ENCODE results near the gene RRP36. TPM values are rescaled to one million over a fixed set of nuclear protein-coding genes. Genes with fewer than 3 reads are reported as not detected.
A peak's percentile ranks its signal among the peaks of the same experiment; 100 is the strongest.

RRP36 gene, protein sequence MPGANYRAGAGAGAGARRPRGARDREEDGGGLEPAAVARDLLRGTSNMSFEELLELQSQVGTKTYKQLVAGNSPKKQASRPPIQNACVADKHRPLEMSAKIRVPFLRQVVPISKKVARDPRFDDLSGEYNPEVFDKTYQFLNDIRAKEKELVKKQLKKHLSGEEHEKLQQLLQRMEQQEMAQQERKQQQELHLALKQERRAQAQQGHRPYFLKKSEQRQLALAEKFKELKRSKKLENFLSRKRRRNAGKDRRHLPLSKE
- total RNA-seq, result 22.9 TPM
- long read RNA-seq, transcript RRP36-201 (7 exons, 1,159 nt), result major isoform, 18 of 22 reads
- long read RNA-seq, partial matches to known transcripts, result 2 of 22 reads
- long read RNA-seq, other reads (novel, unspliced or antisense), result 2 of 22 reads

- DNase-seq (peak; percentile 92), ATAC-seq (ENCODE audit: poor library complexity) (peak; percentile 84)
- intact Hi-C loops (cut with DNase I), result loop anchor here (5.0 kb wide), 1 partner anchor 36 kb away; the partner anchor contains the start of genes KLC4 and MRPL2
Observed at GRCh38 chr6:43021270-43022047, at the start of gene RRP36. Gene RRP36, plus strand, starts transcription at chr6:43021623. Its CDS starts 32 bp downstream, at chr6:43021655.

DNA sequence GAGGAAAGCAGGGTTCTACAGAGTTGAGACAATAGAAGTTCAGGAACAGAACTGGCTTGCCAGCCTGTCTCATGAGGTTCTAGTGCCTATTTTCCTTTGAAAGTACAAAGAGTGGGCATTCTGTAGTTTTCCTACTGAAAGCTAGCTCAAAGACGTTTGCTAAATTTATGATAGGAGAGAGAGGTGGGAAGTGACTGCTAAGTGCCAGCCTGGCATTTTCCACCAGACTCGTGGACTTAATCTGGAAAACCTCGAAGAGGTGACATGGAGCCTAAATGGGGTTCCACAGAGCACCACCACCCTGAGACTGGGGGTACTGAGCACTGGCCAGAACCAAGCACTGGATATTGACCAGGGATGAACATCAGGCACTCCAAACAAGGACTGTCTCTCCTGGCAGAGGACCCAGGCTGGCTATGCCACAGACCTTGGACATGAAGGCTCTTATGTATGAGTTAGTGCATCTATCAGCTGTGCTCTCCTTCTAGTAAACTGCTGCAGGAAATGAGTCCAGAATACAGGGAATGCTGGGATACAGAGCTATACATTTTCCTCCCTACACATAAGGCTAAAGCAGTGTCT is 49.6 kb upstream of the RRP36 start:
- no peak for DNase-seq
- no peak for ATAC-seq (ENCODE audit: poor library complexity)
- intact Hi-C loops (cut with DNase I), result loop anchor here (10.0 kb wide), 1 partner anchor 67 kb away; no protein-coding TSS in a partner anchor

- ATAC-seq (ENCODE audit: poor library complexity) (no peak), DNase-seq (no peak)
- intact Hi-C loops (cut with DNase I), result loop anchor here (10.0 kb wide), 1 partner anchor 69 kb away; no protein-coding TSS in a partner anchor
Observed at GRCh38 chr6:42973926-42974325, 47.5 kb upstream of the RRP36 start.

DNA sequence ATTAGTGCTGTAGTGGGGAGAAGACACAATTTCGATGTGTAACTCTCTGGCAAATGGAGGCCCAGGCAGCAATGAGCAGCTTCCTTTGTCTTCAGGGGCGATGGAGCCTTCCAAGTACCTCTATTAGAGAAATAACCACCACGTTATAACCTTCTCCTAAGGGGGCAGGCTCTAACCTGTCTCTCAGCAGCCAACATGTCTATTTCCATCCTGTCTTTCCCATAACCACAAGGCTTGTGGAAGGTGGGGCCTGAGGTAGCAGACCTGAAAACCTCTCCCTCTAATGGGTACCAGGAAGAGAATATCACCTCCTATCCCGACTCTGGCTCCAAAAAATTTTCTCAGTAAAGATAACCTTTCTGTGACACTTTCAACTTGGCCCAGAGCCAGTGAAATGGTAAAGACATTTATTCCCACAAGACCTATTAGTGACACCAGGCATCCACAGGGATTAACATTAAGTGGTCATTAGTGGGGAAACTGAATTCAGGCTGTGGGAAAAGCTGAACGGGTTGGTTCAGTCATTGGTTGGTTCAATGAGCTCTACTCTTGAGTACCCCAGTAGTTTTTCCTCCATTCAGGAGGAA is 46.4 kb upstream of the RRP36 start:
- intact Hi-C loops (cut with DNase I), result loop anchor here (10.0 kb wide), 1 partner anchor 70 kb away; no protein-coding TSS in a partner anchor
- ATAC-seq (ENCODE audit: poor library complexity) (no peak), DNase-seq (no peak)

DNA sequence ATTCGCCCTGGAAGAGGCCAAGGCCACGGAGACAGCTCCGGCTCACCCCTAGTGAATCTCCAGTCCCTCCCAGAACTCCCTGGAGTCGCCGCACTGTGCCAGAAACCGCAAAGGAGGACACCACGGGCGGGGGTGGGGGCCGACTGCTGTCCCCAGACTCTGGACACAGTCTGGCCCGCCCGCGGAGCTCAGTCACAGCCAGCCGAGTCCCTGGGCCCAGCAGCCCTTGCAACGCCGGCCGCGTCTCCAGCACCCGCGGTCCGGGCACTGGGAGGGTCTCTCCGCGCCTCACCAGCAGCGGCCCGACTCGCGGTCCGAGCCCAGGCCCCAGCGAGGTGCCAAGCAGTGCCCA is 43.0 kb upstream of the RRP36 start:
- ATAC-seq (ENCODE audit: poor library complexity) (peak; percentile 15), DNase-seq (peak; percentile 55)

DNA sequence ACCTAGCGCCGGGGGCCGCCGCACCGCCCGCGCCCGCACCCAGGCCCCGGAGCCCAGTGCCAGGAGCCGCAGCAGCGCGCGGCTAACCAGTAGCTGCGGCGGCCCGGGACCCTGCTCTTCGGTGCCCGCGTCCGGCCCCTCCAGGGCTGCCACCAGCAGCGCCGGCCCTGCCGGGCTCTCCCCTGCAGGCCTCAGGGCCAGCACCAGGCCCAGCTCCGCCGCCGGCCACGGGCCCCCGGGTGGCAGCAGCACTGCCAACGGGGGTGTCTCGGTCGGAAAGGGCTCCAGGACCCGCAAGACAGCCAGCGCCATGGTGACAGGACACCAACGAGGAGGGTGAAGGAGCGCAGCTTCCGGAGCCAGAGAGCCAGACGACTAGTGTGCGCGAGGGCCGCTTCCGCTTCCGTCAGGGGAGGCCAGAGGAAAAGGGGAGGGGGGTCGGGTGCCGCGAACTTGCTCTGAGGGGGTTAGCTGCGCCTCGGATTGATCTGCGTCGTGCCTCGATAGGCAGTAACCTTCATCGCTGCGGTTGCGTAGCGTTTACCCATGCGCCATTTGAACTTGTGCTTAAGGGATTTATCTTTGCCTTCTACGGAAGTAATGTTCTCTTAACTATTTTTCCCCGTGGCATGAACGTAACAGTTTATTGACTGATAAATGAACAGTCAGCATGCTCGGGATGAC is 42.4 kb upstream of the RRP36 start, which contains the start of gene PEX6:
TSS of gene PEX6 (minus strand) at position 343 of the 684 bp plus-strand sequence. CDS start at position 312, 31 bp downstream.
- intact Hi-C loops (cut with DNase I), result loop anchor here (10.0 kb wide), 1 partner anchor 74 kb away; no protein-coding TSS in a partner anchor
- DNase-seq (peak; percentile 96), ATAC-seq (ENCODE audit: poor library complexity) (peak; percentile 96)

More for the DNA sequence above, 43.0 kb upstream of the RRP36 start:
- intact Hi-C loops (cut with DNase I), result loop anchor here (10.0 kb wide), 1 partner anchor 74 kb away; no protein-coding TSS in a partner anchor

DNA sequence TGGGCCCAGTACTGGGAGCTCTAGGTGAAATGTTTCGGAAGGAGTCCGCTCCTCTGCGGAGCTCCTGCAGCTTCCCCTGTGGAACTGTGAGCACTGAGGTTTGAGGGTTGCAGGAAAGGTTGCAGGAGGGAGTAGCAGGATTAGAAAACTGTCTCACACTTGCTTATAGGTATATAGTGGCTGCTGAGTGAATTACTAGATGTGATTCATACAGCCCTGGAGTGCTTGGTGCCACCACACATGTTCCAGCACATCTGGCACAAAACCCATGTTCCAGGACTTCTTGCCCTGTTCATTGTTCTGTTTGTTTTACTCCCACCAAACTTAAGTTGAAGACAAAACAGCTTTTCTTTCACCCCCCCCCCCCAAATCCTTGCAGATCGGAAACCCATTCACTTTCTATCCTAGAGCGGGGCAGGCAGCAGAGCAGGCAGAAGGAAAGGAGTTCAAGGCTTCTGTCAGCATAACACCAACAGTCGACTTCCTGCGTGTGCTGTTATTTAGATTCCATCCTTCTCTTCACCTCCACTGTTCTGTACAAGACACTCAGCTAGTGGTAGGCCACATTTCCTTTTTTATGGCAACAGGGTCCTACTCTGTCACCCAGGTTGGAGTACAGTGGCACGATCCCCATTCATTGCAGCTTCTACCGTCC is 41.8 kb upstream of the RRP36 start:
- ATAC-seq (ENCODE audit: poor library complexity), result peak; percentile 5
- peak; percentile 13 for DNase-seq
- intact Hi-C loops (cut with DNase I), result loop anchor here (10.0 kb wide), 1 partner anchor 75 kb away; no protein-coding TSS in a partner anchor

- intact Hi-C loops (cut with DNase I), result no loop called here
- peak; percentile 28 for DNase-seq
Observed at GRCh38 chr6:42981836-42982235, 39.6 kb upstream of the RRP36 start.

DNA sequence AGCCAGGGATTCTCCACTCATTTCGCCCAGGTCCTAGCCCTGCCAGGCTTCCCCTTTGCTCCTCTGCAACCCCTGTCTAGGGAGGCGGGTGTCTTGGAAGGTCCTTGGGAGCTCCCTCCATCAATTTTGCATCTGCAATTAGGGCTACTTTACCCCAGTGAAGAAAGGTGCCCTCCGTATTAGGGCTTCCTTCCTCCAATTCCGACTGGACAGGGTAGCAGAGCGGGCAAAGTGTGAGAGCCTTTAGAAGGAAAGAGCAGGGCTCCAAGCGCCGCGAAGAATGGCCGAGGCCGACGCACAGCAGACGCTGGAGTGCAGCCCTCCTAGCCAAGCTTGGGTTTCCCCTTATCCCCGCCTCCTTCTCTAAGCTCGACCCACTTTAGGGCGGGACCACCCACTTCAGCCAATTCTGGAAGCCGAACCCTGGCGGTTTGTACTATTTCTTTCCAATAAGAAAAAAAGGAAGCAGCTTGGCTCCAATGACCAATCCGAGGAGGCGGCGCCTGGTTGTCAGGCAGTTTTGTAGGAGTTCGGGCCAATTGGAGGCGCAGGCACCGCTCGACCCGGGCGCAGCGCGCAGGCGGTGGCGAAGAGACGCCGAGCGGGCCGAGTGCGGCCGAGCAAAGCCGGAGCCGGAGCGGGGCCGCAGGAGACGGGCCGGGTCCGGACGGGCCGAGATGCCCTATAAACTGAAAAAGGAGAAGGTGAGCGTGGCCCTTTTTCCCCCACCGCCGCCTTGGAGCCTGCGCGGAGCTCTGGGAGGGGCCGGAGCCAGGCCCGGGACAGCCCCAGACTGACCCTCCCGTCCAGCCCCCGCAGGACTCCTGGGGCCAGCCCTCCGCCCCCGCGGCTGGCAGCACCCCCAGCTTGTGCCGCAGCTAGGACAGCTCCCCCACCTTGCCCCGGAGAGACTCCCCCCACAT is 37.2 kb upstream of the RRP36 start, which contains the start of gene PPP2R5D:
TSS of gene PPP2R5D (plus strand) at position 570 of the 923 bp plus-strand sequence. CDS start at position 678, 108 bp downstream.
- DNase-seq, result peak; percentile 98
- intact Hi-C loops (cut with DNase I), result loop anchor here (2.0 kb wide), 1 partner anchor 29 kb away; the partner anchor contains the start of gene MEA1
- peak; percentile 96 for ATAC-seq (ENCODE audit: poor library complexity)

More at GRCh38 chr6:42981836-42982235, 39.6 kb upstream of the RRP36 start:
- no peak for ATAC-seq (ENCODE audit: poor library complexity)

GRCh38 chr6:42984924-42985475 is 36.4 kb upstream of the RRP36 start:
- intact Hi-C loops (cut with DNase I), result loop anchor here (2.0 kb wide), 1 partner anchor 28 kb away; the partner anchor contains the start of gene MEA1
- DNase-seq, result no peak
- ATAC-seq (ENCODE audit: poor library complexity), result peak; percentile 6

DNA sequence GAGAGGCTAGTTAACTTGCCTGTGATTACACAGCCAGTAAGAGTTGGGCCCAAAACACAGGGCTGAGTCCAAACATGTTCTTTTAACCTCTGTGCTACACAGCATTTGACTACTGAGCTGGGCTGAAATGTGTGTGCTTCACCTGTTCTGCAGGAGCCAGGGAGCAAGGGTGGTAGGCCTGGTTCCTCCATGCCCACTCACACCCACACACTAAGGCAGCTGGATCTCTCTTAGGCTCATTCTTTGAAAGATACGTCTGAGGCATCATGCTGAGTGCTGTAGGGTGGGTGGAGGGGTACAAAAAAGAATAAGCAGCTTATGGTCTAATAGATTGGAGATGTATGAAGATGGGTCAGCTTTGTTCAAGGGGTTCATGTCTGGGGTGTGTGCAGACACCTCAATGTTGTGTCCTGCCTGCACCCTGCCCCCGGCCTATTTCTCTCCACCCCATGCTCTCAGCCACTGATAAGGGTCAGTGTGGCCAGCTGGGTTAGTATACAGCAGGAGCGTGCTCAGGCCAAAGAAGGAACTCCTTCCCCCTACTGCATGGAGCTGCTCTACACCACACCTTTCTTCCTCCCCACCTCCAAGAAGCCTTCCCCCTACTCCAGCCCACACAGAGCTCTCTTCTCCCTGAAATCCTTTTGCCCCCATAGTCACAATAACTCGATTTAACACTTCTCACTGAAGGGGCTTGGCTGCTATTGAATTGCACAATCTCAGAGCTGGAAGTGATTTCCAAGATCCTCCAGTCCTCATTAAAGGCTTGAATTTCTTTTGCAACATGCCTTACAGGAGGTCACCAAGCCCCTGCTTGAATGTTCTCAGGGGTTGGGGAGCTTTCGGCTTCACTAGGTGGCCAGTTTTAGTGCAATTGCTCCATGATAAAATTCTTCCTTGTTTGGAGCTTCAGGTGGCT is 33.6 kb upstream of the RRP36 start:
- ATAC-seq (ENCODE audit: poor library complexity), result no peak
- intact Hi-C loops (cut with DNase I), result no loop called here
- peak; percentile 27 for DNase-seq

DNA sequence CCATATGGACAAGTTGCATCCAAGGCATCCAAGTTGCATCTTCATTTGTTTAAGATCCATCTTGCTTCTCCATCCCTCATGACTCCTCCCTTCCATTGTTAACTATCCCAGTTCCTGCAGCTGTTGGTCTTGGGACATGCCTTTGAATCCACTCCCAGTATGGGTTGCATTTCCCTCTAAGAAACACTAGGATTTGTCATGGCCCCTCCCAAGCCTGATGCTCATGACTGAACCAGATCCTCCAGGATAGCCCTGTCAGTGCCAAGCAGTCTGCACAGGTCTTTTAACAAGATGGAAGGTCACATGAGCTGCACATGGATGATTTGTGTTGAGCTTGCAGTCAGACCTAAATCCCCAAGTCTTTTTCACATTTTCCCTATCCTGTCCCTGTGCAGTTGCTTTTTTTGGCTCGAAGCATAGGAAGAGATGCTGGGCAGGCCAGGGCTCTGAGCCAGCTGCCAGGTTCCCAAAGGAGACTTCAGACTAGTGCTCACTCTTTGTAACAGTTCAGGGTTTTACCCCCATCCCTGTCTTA is 32.9 kb upstream of the RRP36 start:
- ATAC-seq (ENCODE audit: poor library complexity), result no peak
- DNase-seq, result peak; percentile 43
- intact Hi-C loops (cut with DNase I), result no loop called here

GRCh38 chr6:42989923-42990322 is 31.5 kb upstream of the RRP36 start:
- ATAC-seq (ENCODE audit: poor library complexity) (no peak), DNase-seq (peak; percentile 6)
- intact Hi-C loops (cut with DNase I), result no loop called here

GRCh38 chr6:42993445-42993844 is 28.0 kb upstream of the RRP36 start:
- intact Hi-C loops (cut with DNase I), result no loop called here
- ATAC-seq (ENCODE audit: poor library complexity), result no peak
- DNase-seq, result no peak

DNA sequence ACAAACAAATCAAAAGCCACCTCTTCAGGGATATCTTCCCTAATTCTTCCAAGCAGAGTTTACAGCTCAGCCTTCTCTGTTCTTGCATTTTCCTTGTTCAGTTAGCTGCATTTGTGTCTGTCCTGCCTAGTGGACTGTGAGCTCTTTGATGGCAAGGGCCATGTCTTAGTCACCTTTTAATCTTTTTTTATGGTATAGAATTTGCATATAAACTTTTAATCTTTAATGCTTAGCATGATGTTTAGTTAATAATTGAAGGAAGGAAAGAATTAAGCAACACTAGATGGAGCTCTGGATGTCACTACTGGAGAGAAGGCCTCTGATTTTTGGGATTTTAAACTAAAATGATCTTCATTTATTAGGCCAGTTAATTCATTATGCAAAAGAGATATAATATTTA is 24.9 kb upstream of the RRP36 start:
- DNase-seq (no peak), ATAC-seq (ENCODE audit: poor library complexity) (no peak)
- intact Hi-C loops (cut with DNase I), result no loop called here

Measured in Right ventricle myocardium superior (tissue), 1 donor.